Suprapubic skin (tissue), 3 donors: ENCODE measurements around the gene SYT17.

Source experiments
- CTCF ChIP-seq, 2 donors: fragments of 200-600 bp in 1 of 2; fragments of 450-650 bp in 1 of 2; sonication (generic) in 1 of 2; IDR thresholded peaks; one replicate each; pipeline ENCODE4 v1.5.1; 2016 to 2019; ENCODE audit warnings: antibody characterized with exemption in 2 of 2, mild to moderate bottlenecking in 1 of 2, moderate library complexity in 1 of 2
- POLR2A ChIP-seq, 2 donors: fragments of 450-650 bp; IDR thresholded peaks; one replicate each; pipeline ENCODE4 v1.6.1; 2017; ENCODE audit warnings: antibody characterized with exemption in 2 of 2, mild to moderate bottlenecking in 2 of 2, moderate library complexity in 2 of 2

- TF ChIP-seq CTCF (IDR thresholded peaks at IDR 0.05), result no peak
- TF ChIP-seq POLR2A (IDR thresholded peaks at IDR 0.05), result no peak
These were observed 6.4 kb downstream of the SYT17 start for GRCh38 chr16:19174478-19174877.
